ENCODE measurements around the gene CEP57L1.

GRCh38 chr6:109167562-109167961 is 72.3 kb downstream of the CEP57L1 start:
- TF ChIP-seq POLR2AphosphoS5 (IDR thresholded peaks at IDR 0.05): no peak
- TF ChIP-seq CTCF (IDR thresholded peaks at IDR 0.05 in 8 of 11, conservative IDR thresholded peaks at IDR 0.05 in 3 of 11): no peak
- TF ChIP-seq POLR2A (IDR thresholded peaks at IDR 0.05): no peak
